Endothelial cell of coronary artery (primary cell): Measurements from ENCODE around the gene HEPACAM2. TPM values are rescaled to one million over a fixed set of nuclear protein-coding genes. Genes with fewer than 3 reads are reported as not detected.

Source experiments
- total RNA-seq: library from RNA; depleted of rRNA; stranded (reverse); fragments of >200 nt; gene quantifications from 2 replicates; pipeline ENCODE4 v1.2.3, GENCODE V29; 2014

Gene HEPACAM2
- not detected in 2 replicates for total RNA-seq

GRCh38 chr7:93226310-93226709 is at the start of gene HEPACAM2:
TSS of gene HEPACAM2 (minus strand) at chr7:93226469.

DNA sequence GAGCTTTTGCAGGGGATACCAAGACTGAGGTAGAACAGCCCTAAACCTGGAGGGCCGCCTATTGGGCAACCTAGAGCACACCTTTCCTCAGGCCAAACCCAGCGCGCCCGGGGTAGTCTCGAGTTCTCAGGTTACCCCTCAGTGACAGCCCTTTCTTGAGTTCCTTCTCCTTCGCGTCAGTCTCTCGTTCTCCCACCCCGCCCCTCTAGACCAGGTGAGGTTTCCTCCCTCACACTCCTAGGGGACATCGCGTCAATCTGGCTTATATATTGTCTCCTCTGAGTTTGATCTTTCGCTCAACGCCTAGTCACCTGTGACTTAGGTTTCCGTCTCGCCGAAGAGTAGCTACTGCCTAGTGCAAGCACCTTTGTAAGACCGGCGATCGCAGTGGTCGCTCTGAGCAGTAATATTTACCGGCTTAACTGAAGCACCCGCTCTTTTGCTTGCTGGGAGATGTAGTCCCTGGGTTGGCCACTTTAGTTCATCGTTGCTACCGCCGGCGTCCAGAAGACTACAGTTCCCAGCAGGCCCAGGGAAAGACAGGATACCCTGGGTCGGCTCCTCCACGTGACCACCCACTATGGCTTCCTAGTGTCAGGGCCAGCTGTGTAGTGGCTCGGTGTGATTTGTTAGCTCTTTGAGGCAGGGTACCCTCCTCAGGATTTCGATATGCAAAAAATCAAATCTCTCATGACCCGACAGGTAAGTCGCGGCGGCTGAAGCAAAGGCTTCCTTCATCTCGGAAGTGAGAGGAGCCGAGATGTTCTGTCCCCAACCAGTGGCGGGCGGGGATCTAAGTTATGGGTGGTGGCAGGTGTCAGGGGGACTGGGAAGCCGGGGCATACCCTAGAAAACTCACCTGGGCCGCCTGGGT is 5.8 kb upstream of the HEPACAM2 start, which contains the start of gene VPS50:
TSS of gene VPS50 (plus strand) at position 568 of the 874 bp plus-strand sequence. CDS start at position 670, 102 bp downstream.

DNA sequence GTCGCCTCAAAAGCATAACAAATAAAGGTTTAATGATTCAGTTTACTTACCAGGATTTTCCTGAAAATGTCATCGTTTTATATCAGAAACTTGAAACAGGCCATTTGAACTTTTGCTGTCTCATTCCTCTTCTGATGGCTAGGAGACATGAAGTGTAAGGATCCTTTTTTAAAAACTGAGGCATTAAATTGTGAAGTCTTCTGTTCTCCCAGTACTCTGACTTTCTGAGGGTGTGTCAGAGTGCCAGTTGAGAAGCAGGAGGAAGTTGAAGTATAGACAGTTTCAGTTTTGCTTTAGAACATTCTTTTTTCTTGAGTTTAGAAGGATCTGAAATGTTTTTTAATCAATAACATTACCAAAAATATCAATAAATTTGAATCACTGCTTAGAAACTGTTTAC is 78.1 kb downstream of the HEPACAM2 start, which contains the start of gene SAMD9L:
TSS of gene SAMD9L (minus strand) at position 242 of the 400 bp plus-strand sequence. CDS start 12,414 bp downstream, outside the sequence.

Other genes starting within 250 kb of the HEPACAM2 start
- gene SAMD9, start 108.5 kb downstream of the HEPACAM2 start, total RNA-seq, result 10.7 and 16.0 TPM in 2 replicates
- 9.9 and 15.0 TPM in 2 replicates for gene SAMD9L, start 78.1 kb downstream of the HEPACAM2 start, total RNA-seq
- gene VPS50, start 5.9 kb upstream of the HEPACAM2 start, total RNA-seq, result 30.2 and 33.3 TPM in 2 replicates